Measurements from ENCODE around the gene NCKAP1. TPM values are rescaled to one million over a fixed set of nuclear protein-coding genes. Genes with fewer than 3 reads are reported as not detected.

The NCKAP1 gene
- total and polyA plus RNA-seq, 2 donors from 2014 or later = 45.4 to 140 TPM

- Histone ChIP-seq H3K4me3 (ENCODE audit: low read length in 3 of 3) (peak overlapping the region; percentile 35 to 77 (median 58)), H3K9me3 (ENCODE audit: control insufficient read depth in 2 of 3, insufficient read depth in 1 of 3, low read length in 3 of 3) (no peaks in the 10 kb centered on the region), H3K9ac (ENCODE audit: low read length in 3 of 3) (no peak overlapping the region), H3K27me3 (ENCODE audit: control insufficient read depth, insufficient read depth, low read length) (no peaks in the 10 kb centered on the region), H3K36me3 (ENCODE audit: control insufficient read depth in 2 of 3, insufficient read depth in 3 of 3, low read length in 3 of 3) (no peaks in the 10 kb centered on the region), H3K27ac (ENCODE audit: low read depth in 2 of 2, low read length in 2 of 2) (no peak overlapping the region), H3K4me1 (ENCODE audit: control insufficient read depth in 2 of 3, insufficient read depth in 2 of 3, low read depth in 1 of 3, low read length in 3 of 3) (peaks cover 0 to 12% (median 6%) of the 10 kb centered on the region in 3 donors)
- peak in 3 of 5 donors; percentile 34 to 65 (median 58) for DNase-seq
- intact Hi-C loops (cut with DNase I) = no loop called here
- no peak for FAIRE-seq
- no peak for TF ChIP-seq CTCF (IDR thresholded peaks at IDR 0.05; ENCODE audit: borderline replicate concordance, extremely low read depth, insufficient read depth)
Measured at GRCh38 chr2:182866095-182866460, 172.2 kb downstream of the NCKAP1 start.

- Histone ChIP-seq H3K9me3 (ENCODE audit: control insufficient read depth in 2 of 3, insufficient read depth in 1 of 3, low read length in 3 of 3) (no peaks in the 10 kb centered on the region), H3K36me3 (ENCODE audit: control insufficient read depth in 2 of 3, insufficient read depth in 3 of 3, low read length in 3 of 3) (no peaks in the 10 kb centered on the region), H3K9ac (ENCODE audit: low read length in 3 of 3) (no peak overlapping the region), H3K4me3 (ENCODE audit: low read length in 3 of 3) (peak overlapping the region in 1 of 3 donors; percentile 77), H3K4me1 (ENCODE audit: control insufficient read depth in 2 of 3, insufficient read depth in 2 of 3, low read depth in 1 of 3, low read length in 3 of 3) (peaks cover 0 to 12% (median 6%) of the 10 kb centered on the region in 3 donors), H3K27me3 (ENCODE audit: control insufficient read depth, insufficient read depth, low read length) (no peaks in the 10 kb centered on the region), H3K27ac (ENCODE audit: low read depth in 2 of 2, low read length in 2 of 2) (no peak overlapping the region)
- no peak for DNase-seq
- intact Hi-C loops (cut with DNase I) = no loop called here
- FAIRE-seq = no peak
- no peak for TF ChIP-seq CTCF (IDR thresholded peaks at IDR 0.05; ENCODE audit: borderline replicate concordance, extremely low read depth, insufficient read depth)
Measured at GRCh38 chr2:182864949-182865570, 173.2 kb downstream of the NCKAP1 start.

- no peaks in the 10 kb centered on the region for H3K27me3 ChIP-seq (ENCODE audit: control insufficient read depth, insufficient read depth, low read length)
- H3K4me3 ChIP-seq (ENCODE audit: low read length in 3 of 3) = no peak overlapping the region
- no peak overlapping the region for H3K9ac ChIP-seq (ENCODE audit: low read length in 3 of 3)
- H3K36me3 ChIP-seq (ENCODE audit: control insufficient read depth in 2 of 3, insufficient read depth in 3 of 3, low read length in 3 of 3) = no peaks in the 10 kb centered on the region
- H3K27ac ChIP-seq (ENCODE audit: low read depth in 2 of 2, low read length in 2 of 2) = no peak overlapping the region
- intact Hi-C loops (cut with DNase I) = no loop called here
- TF ChIP-seq CTCF (IDR thresholded peaks at IDR 0.05; ENCODE audit: borderline replicate concordance, extremely low read depth, insufficient read depth) = no peak
- no peak for DNase-seq
- H3K9me3 ChIP-seq (ENCODE audit: control insufficient read depth in 2 of 3, insufficient read depth in 1 of 3, low read length in 3 of 3) = no peaks in the 10 kb centered on the region
- no peak for FAIRE-seq
- H3K4me1 ChIP-seq (ENCODE audit: control insufficient read depth in 2 of 3, insufficient read depth in 2 of 3, low read depth in 1 of 3, low read length in 3 of 3) = peaks cover 0 to 12% (median 6%) of the 10 kb centered on the region in 3 donors
Measured at GRCh38 chr2:182863642-182864041, 174.6 kb downstream of the NCKAP1 start.

- Histone ChIP-seq H3K9me3 (ENCODE audit: control insufficient read depth in 2 of 3, insufficient read depth in 1 of 3, low read length in 3 of 3) (no peaks in the 10 kb centered on the region), H3K27ac (ENCODE audit: low read depth in 2 of 2, low read length in 2 of 2) (peak overlapping the region in 1 of 2 donors; percentile 23)
- intact Hi-C loops (cut with DNase I) = no loop called here
Measured at GRCh38 chr2:182862091-182862490, 176.2 kb downstream of the NCKAP1 start.

More at GRCh38 chr2:182862091-182862490, 176.2 kb downstream of the NCKAP1 start:
- Histone ChIP-seq H3K36me3 (ENCODE audit: control insufficient read depth in 2 of 3, insufficient read depth in 3 of 3, low read length in 3 of 3) (no peaks in the 10 kb centered on the region), H3K4me3 (ENCODE audit: low read length in 3 of 3) (no peak overlapping the region), H3K27me3 (ENCODE audit: control insufficient read depth, insufficient read depth, low read length) (no peaks in the 10 kb centered on the region), H3K9ac (ENCODE audit: low read length in 3 of 3) (no peak overlapping the region), H3K4me1 (ENCODE audit: control insufficient read depth in 2 of 3, insufficient read depth in 2 of 3, low read depth in 1 of 3, low read length in 3 of 3) (peaks cover 0 to 8% (median 6%) of the 10 kb centered on the region in 3 donors)
- DNase-seq (no peak), FAIRE-seq (no peak)
- TF ChIP-seq CTCF (IDR thresholded peaks at IDR 0.05; ENCODE audit: borderline replicate concordance, extremely low read depth, insufficient read depth) = no peak
